Limb (tissue), 2 donors: ENCODE measurements around the gene TNFRSF11A.

Source experiments
- DNase-seq, 2 donors: peaks; one replicate each; pipeline ENCODE4 v3.0.0-alpha.2; 2016; ENCODE audit errors: extremely low spot score in 2 of 2

TNFRSF11A gene

DNA sequence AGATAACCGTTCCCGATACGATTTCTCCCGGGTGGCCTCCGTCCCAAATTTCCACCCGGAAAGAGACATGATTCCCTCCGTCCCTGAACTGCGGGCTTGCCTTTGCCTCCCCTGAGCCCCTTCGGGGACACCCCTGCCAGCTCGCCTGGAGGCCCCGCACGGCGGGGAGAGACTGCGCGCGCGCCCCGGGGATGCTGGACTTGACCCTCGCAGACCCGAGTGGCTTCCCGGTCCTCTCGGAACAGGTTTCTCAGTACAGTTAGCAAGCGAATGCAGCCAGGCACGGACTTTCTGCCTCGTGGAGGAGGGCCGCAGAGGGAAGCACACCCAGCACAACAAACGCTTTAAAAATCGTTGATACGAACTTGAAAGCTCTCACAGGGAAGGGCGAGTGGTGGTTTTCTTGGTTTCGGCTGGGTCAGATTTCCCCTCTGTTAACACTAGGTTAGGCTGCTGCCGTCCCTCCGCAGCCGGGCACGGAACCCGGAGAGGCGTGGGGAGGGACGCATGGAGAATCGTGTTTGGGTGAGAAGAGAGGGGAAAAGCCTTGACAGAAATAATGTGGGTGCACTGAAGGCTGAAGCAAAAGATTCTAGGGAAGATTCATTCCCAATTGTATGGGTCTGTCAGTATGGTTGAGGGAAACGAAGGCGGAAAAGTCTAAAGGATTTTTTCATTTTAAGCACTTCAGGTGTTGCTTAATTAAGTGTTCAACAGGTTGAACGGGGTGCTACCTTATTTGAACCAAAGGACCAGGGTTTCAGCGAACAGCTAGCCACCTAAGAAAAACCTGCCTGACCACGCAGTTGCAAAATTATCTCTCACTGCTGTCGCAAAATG is 916 bp downstream of the TNFRSF11A start:
- peak in 1 of 2 donors; percentile 59 for DNase-seq

DNA sequence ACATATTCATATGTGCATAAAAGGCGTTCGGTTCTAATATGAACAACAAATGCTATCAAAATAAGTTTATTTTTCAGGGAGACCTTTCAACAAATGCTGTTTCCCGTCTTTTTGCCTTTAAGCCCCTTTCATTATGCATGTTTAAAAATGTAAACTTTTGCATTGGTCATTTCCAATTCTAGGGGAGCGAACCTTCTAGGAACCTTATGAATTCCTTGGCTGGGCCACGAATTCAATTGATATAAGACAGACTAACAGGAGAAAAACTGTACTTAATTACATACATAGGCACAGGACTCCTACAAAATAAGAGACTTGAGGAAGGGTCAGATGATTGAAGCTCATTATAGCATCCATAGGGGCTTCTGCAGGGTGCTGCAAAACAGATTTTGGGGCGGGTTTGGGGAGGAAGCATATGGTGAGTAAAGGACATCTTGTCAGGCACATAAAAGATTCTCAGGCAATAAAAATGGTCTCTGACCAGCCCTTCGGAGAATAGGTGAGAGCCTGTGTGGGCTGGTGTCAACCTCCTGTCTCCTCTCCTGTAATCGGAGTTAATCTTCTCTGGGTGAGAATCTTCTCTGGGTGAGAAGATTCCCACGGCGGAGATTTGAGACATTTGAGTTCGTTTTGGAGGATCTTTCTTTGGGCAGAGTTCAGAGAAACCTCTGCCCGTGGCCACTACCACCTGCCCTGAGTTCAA is 1.7 kb downstream of the TNFRSF11A start:
- no peak for DNase-seq

DNA sequence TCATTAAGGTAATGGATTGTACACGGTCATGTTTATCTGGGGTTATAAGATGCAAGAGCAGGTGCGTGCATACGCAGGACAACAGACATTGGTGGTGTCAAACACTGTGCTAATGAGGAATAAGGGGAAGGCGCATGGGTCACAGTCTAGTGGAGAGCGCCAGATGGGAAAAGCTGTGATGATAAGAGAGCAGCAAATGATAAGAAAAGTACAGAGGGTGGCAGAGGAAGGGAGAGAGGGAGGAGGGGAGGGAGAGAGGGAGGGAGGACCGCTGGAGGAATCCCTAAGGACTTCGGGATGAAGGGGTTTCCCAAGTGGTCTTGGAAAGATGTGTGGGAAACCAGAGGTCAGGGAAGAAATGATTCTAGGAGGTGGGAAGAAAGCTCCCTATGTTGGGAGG is 2.9 kb downstream of the TNFRSF11A start:
- no peak for DNase-seq

DNA sequence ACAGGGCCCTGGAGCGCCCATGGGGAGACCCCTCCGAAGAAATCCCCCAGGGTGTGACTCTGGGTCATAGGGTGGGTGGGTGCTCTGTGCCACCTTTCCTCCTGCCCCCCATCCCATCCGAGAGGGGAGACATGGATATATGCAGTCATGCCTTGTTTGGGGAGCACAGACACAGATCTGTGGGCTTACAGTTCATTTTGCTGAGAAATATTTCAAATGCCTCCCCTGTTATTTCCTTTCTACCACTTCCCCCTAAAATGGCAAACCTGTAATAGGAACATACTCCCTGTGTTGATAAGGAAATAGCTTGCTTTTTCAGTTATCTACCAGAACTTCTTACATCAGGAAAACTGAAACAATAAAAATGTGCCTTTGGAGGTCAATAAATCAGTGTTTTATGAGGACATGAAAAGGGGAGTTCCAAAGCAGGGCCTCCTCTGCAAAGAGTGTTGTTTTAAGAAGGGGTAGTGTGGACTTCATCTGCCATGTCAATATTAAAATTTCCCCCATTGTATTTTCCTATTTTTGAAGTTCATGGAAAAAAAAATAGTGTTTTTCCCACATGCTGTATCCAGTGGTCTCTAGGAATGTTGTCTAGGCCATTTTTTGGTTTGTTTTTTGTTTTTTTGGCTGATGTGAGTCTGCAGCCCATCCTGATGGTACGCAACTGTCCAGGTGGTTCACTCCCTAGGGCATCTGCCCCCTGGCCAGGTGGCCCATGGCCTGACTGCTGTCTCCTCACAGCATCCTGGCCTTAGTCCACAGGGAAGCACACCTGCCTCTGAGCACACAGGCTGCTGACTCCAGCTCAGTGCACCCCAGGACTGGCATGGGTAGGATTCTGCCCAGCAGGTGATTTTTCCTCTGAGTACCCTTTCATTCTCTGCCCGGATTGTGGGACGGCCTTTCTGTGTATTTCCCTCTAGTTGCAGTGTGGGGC is 3.7 kb downstream of the TNFRSF11A start:
- no peak for DNase-seq

DNA sequence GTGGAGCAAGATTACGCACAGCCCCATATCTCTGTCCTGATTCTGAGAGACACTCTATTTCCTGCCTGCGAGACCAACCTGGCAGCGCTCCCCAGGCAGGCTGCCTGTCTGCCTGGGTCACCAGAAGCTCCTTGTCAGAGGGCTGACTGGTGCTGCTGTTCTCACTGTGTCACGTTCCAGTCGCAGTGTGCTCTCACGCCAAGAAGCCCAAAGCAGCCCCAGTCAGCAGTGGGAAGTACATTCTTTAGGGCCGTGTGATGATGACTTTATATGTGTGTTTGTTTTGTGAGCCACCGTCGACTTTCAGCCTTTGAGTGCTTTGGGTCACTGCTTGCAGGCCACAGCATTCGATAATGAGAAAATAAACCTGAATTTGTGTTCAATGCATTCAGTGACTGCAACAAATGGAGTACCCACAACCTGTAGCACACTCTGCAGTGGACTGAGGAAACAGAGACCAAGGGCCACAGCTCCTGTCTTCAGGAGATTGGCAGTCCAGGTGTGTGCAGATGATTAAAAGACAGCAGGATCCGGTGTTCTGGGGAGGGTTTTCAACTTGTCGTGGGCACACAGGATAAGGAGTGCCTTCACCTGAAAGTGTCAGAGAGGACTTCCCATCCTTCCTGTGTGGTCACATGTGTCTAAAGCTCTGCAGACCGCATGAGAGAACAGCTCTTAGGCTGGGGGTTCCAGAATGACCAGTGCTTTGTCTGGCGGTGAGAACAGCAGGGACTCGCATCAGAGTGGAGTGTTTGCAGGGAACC is 4.8 kb downstream of the TNFRSF11A start:
- DNase-seq, result no peak

DNA sequence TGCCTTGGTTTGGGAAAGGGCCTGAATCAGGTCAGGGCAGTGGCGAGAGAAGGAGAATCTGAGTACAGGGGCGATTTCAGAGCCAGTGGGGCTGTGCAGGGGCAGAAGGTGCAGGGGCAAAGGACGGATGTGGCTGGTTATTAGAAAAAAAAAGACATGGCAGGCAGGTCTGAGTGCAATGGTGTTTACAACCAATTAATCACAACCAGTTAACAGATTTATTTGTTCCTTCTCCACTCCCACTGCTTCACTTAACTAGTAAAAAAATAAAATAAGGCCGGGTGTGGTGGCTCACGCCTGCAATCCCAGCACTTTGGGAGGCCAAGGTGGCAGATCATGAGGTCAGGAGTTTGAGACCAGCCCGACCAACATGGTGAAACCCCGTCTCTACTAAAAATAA is 5.5 kb downstream of the TNFRSF11A start:
- DNase-seq, result no peak

DNA sequence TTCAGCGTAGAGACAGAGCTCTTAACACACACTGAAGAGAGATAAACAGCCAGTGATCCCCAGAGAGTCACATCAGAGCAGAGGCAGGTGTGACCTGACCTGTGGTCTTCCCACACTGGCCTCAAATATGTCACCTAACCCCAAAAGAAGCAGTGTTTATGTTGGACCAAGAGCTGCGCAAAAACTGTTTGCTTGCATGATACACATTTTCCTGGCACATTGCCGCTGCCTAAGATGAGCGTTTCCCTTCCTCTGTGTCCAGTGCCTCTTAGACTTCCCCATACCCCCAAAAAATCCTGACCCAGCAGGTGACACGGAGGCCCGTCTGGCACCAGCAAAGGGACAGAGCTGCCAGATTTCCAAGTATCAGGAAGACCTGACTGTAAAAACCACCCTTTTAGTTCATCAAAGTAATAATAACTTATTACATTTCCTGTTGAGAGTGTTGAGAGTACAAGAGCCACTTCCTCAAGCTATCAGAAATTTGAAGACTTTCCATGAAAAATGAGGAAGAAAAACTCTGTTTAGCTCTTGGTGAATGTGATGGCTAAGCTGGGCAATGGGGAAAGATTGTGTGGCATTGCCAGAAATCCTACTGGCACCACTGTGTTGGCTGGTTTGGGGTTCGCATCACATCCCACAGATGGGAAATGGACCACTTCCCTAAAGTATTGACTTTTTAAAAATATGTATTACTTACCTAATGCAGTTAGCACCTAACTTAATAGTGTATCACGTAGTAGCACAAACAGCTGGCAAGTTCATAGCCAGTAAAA is 6.7 kb downstream of the TNFRSF11A start:
- DNase-seq, result no peak

DNA sequence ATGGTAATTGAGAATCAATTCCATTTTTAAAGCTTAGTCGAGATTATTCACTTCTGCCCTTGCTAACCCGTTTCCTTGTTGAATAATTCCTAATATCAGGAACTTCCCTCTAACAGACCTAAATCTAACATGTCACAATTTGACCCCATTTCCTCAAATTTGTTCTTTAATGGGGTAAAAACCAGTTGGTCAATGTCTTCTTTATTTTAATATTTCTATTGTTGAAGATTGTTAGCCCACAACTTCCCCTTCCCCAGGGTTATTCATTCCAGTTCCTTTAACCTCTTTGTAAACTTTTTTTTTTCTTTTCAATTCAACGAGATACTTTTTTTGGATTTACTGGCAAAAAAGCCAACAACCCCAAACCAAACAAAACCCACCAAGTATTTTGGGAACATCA is 7.3 kb downstream of the TNFRSF11A start:
- DNase-seq, result no peak

DNA sequence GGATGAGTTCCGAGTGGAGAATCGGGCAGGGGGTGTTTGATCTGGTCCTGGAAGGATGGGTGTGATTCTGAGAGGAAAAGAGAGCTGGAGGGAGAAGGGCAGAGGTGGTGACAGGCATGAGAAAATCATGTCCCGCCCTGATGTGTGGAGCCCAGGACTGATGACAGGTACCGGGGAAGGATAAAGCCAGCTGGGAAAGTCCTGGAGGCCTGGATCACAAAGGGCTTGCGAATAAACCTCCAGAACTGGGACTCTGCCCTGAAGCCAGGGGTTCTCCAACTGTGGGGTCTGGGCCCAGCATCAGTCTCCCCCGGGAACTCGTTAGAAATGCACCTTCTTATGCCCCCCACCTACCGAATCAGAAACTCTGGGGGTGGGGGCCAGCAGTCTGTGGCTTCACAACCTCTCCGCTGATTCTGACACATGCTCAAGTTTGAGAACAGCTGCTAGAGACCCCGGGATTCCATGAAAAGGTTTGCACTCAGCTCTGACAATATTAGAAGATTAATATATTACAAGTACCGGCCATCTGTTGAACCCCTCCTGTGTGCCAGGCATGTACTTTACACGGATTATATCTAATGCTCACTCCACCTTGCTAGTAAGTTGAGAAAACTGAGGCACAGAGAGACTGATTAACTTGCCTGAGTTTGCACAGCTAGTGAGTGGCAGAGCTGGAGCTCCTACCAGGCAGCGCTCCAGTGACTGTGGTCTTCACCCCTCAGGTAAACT is 8.0 kb downstream of the TNFRSF11A start:
- no peak for DNase-seq

DNA sequence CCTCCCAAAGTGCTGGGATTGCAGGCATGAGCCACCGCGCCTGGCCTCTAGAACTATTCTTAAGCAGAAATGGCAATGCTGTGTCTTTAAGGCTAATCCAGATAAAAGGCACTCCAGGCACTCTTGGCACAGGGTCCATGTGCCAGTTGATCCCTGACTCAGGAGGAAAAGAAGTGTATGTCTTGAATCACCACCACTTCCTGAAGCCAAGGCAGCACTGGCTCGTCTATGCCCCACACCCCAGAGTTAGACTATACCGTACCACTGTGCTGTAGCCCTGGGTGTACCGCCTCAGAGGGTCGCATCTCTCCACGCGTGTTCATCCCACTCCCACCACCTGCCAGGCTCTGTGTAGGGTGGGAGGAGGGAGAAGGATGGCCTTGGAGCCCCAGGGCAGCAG is 9.0 kb downstream of the TNFRSF11A start:
- DNase-seq, result no peak

DNA sequence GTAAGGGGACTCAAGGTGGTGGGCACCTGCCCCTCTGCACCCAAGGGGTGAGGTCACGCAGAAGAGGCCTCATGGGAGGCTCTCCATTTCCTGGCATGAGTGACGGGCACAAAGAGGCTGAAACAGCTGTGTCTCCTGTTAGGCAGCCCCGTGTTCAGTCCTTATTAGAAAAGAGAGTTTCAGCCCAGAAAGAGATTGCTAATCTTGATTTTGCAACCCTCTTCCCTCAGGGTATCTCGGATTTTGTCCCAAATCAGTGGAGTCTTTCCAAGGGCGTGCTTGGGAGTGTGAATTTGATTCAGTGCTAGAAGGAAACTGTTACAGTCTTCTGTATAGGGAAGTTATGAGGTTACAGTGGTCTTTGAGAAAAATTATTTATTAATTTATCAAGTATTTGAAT is 10.4 kb downstream of the TNFRSF11A start:
- DNase-seq, result no peak

DNA sequence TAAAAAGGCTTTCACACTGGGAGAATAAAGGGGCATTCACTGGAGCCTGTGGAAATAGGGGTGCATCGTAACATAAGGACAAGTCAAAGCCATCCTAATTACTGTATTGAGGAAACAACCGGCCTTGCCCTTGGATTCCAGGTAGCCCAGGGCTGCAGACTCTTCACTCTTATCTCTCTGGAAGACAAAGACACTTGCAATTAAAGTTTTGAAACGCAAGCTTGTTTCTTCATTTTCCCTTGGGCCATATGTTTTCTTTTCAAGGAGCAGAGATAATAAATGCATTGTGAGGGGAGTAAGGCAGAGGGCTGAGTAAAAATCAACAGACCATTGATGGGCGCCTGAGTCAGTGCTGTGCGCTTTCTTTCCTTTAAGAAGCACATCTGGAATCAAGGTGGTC is 11.5 kb downstream of the TNFRSF11A start:
- DNase-seq, result no peak

DNA sequence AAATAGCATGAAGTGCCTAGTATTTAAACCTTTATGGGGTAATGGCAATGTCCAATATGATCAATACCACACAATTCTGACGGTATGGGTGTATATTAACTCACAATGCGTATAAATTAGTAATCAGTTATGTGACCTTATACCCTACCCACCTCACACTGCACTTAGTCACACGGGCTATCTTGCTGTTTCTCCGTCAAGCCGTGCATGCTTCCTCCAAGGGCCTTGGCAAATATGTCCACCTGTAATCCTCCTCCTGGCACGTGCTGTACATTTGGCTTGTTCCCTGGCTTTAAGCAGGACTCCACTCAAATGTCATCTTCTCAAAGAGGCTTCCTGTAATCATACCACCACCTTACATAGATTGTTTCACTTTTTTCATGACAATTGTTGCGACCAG is 12.2 kb downstream of the TNFRSF11A start:
- DNase-seq, result no peak

DNA sequence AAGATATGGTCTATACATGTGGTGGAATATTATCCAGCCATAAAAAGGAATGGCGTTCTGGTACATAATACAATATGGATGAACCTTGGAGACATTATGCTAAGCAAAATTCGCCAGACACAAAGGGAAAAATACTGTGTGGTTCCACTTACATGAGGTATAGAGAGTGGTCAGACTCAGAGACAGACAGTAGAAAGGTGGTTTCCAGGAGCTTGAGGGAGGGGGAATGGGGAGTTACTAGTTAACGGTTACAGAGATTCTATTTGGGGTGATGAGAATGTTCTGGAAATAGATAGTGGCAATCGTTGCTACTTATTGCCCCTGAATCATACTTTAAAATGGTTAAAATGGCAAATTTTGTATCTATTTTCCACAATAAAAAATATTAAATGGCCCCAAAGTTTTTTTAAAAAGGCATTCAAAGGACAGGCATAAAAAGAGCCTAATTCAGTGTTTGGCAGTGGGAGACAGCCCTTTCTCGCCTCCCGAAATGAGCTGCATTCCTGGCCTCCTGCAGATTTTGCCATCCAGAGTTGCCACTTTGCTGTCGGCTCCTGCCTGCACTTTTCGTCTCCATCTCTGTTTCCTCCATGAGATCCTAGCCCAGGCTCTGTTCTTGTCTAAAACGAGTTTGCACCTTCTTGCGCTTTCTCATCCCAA is 13.5 kb downstream of the TNFRSF11A start:
- no peak for DNase-seq

DNA sequence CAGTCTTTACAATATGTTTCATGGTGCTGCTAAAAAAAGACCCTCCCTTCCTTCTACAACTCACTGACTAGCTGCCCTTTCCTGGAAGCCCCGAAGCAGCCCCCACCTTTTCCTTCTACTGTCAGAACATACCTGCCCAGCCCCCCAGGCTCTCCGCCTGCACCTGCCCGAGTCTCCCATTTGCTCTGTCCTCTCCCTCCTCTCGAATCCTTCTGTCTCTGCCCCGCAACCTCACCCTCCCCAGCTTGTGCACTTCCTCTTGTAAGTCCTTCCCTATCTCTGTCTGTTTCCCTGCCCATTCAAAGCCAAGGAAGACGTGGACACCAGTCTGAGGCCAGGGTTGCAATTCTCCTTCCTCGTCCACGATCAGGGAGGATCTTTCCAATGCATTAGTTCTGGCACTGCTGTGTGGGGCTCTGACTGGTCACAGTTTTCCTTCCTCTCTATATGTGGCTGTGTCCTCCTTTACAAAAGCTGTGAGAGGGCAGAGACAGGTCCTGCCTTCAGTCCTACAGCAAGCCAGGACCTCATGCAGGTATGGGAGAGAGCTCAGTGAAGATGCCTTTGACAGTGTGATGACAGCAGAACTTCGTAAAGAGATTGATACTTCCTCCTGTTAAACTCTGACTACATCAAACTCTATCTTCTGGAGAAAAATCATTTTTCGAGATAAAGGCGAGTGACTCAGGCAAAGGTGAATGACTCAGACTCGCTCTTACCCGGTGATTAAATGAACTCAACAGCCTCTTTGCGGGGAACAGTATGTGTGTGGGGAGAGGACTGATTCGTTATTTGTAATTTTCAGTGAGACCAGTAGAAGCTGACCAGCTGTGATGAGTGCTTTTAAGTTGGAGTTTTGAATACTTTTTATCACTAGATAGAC is 14.2 kb downstream of the TNFRSF11A start:
- no peak for DNase-seq

DNA sequence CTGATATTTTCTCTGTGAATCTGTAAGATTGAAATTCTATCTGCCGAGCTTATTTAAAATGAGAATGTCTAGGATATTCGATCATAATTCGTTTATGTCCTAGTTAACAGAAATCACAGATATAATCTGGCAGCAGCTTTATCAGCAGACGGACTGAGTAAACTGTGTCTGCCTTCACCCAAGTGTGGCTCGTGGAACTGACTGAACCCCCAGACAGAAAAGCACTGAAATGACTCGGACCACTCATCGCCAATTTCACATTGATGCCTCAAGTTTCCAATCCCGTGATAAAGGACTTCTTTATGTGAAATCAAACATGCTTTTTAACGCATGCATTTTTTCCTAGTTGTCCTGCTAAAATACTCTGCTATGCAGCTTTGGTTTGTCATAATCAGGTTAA is 15.9 kb downstream of the TNFRSF11A start:
- no peak for DNase-seq

DNA sequence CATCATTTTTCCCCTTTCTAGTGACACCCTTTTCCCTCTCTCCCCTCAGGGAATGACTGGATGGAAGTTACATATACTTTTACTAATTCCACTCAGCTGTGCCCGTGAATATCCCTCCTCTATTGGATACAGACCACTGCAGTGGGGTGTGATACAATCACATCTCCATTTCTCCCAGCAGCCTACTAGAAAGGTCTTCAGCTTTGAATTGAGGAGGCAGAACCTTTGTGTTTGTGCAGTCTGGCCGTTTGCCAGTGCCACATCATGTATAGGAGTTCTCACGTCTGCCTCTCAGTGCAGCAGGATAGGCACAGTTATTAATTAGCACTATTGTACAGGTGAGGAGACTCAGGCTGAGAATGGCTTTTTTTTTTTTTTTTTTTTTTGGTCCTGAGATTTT is 16.4 kb downstream of the TNFRSF11A start:
- no peak for DNase-seq

DNA sequence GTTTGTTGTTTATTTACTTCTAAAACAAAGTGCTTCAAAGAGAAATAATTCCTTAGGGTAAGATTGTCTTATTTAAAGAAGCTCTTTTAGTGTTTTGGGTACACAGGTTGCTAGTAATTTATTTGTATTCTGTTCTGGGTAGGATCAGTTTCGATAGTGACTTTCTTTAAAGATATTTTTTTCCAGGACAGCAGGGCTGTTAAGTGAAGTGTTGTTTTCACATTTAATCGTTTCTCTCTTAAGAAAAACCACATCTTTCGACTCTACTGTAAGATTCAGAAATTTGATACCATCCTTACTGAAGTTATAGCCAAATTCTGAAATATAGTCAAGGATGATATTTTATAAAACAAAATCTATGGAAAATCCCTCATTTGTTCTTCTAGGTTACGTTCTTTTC is 17.8 kb downstream of the TNFRSF11A start:
- no peak for DNase-seq
